Tibial nerve (tissue), 3 donors: Measurements from ENCODE around the gene CLCN2.

Experiments used
- POLR2A ChIP-seq, 2 donors: fragments of 450-650 bp; IDR thresholded peaks; one replicate each; pipeline ENCODE4 v1.6.1; 2017; ENCODE audit warnings: antibody characterized with exemption in 2 of 2, mild to moderate bottlenecking in 2 of 2, moderate library complexity in 2 of 2
- TF ChIP-seq, protein P1 (sequence below), 5 experiments: fragments of 200-600 bp in 3 of 5; fragments of 450-650 bp in 2 of 5; sonication (generic) in 3 of 5; IDR thresholded peaks; one replicate each; pipeline ENCODE4 v1.5.1; 2016 to 2019; ENCODE audit warnings: antibody characterized with exemption in 5 of 5, mild to moderate bottlenecking in 3 of 5, moderate library complexity in 2 of 5

DNA sequence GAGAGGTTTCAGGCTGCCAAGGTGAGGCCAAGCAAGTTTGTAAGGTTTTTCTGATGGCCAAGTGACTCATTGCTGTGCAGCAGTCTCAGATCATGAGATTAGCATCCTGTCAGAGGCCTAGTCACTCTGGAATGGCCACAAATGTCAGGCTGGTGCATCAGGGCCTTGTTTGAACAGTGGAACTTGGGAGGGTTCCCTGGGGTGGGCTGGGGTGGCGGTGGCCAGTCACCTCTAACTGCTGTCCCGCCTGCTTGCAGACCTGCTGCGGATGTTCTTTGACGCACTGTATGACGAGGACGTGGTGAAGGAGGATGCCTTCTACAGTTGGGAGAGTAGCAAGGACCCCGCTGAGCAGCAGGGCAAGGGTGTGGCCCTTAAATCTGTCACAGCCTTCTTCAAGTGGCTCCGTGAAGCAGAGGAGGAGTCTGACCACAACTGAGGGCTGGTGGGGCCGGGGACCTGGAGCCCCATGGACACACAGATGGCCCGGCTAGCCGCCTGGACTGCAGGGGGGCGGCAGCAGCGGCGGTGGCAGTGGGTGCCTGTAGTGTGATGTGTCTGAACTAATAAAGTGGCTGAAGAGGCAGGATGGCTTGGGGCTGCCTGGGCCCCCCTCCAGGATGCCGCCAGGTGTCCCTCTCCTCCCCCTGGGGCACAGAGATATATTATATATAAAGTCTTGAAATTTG, 26.8 kb downstream of the CLCN2 start:
- TF ChIP-seq, protein P1, sequence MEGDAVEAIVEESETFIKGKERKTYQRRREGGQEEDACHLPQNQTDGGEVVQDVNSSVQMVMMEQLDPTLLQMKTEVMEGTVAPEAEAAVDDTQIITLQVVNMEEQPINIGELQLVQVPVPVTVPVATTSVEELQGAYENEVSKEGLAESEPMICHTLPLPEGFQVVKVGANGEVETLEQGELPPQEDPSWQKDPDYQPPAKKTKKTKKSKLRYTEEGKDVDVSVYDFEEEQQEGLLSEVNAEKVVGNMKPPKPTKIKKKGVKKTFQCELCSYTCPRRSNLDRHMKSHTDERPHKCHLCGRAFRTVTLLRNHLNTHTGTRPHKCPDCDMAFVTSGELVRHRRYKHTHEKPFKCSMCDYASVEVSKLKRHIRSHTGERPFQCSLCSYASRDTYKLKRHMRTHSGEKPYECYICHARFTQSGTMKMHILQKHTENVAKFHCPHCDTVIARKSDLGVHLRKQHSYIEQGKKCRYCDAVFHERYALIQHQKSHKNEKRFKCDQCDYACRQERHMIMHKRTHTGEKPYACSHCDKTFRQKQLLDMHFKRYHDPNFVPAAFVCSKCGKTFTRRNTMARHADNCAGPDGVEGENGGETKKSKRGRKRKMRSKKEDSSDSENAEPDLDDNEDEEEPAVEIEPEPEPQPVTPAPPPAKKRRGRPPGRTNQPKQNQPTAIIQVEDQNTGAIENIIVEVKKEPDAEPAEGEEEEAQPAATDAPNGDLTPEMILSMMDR (IDR thresholded peaks at IDR 0.05), result no peak
- TF ChIP-seq POLR2A (IDR thresholded peaks at IDR 0.05), result no peak
